Measurements from ENCODE around the gene HEG1.
A peak's percentile ranks its signal among the peaks of the same experiment; 100 is the strongest.

Gene HEG1

DNA sequence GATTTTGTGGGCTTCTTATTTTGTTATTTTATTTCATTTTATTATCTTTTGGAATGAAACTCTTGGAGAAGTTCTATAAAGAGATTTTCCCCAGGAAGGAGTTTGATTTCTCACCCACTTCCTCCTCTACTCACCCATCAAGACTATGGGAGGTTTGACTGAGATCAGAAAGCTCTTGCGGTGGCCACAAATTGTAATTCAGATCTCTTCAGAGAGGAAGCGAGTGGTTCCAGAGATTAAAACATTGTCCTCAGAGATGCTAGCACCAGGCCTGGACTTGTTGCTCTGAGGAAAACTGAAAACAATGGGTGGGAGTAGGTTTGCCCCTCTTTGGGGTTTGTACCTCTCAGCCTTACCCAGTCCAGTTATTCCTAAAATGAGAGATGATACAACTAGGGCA is 113.2 kb downstream of the HEG1 start:
- no peak for DNase-seq (ENCODE audit: low spot score)

DNA sequence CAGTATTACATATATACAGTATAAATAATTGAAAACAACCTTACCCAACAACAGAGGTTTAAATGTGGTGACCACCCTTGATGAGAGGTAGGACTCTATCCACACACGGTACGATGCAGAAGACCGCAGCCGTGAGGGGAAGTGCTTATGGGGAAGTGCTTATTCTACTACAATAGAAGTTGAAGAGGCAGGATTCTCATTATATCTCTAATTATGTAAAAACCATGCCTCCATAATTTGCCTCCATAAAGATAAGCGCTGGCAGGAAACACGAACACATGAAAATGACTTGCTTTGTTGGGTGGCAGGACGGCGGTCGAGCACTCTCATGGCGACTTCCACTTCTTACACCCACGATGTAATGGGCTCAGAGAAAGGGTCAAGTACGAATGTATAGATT is 114.0 kb downstream of the HEG1 start:
- no peak for DNase-seq (ENCODE audit: low spot score)

- DNase-seq (ENCODE audit: low spot score) = no peak
Observed at GRCh38 chr3:124939661-124940060, 116.1 kb downstream of the HEG1 start.

DNA sequence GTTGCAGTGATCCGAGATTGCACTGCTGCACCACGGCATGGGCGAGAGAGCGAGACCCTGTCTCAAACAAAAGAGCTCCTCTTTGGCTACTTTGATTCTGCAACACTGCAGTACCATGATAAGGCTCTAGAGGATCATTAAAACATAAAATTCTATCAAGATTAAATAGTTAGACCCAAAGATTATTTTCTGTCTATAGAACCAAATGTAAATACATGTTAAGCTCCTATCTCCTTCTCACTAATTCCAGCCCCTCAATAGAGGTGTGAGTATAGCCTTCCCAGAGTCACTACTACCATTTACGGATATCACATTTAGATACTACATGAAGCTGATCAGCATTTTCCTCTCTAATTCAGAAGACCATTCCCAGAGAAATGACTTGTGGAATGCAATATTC is 116.9 kb downstream of the HEG1 start:
- DNase-seq (ENCODE audit: low spot score) = no peak

GRCh38 chr3:124937049-124937448 is 118.7 kb downstream of the HEG1 start:
- DNase-seq (ENCODE audit: low spot score) = no peak

DNA sequence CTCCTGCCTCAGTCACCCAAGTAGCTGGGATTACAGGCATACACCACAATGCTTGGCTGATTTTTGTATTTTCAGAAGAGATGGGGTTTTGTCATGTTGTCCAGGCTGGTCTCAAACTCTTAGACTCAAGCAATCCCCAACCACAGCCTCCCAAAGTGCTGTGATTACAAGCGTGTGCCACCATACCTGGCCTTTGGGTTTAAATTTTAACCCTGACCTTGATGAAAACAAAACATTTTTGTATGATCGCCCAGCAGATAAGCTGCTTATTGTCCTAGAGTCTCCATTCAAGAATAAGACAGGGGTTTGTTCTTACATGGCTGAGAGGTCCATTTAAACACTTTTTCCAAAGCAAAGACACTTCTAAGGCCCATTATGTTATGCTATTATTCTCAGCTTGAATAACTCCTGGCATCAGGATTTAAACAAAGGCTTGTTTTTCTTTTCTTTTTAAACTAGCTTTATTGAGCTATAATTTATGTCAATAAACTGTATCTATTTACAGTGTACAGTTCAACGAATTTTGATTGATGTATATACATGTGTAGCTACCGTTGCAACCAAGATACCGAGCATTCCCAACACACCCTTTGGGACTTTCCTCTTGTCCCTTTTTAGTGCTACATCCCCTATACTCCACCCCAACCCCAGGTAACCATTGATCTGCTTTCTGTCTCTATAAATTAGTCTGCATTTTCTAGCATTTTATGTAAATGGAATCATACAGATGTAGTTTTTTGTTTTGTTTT is 119.8 kb downstream of the HEG1 start:
- DNase-seq (ENCODE audit: low spot score) = no peak

DNA sequence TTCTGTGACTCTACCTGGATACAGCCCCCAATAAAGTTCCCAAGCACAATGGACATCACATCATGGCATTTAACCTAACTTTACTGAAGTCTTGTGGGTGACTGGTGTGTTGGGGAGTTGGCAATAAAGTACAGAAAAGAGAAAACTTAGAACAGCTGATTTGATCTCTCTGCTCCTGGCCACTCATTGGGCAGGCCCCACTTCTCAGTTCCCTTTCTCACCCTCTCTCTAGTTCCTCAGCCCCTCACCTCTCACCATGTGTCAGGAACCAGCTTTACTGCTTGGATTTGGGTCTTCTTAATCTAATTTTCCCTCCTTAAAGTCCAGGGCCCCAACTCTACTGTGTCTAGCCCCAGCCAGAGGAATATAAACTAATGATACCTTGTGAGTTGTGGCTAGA is 120.5 kb downstream of the HEG1 start:
- DNase-seq (ENCODE audit: low spot score) = no peak

DNA sequence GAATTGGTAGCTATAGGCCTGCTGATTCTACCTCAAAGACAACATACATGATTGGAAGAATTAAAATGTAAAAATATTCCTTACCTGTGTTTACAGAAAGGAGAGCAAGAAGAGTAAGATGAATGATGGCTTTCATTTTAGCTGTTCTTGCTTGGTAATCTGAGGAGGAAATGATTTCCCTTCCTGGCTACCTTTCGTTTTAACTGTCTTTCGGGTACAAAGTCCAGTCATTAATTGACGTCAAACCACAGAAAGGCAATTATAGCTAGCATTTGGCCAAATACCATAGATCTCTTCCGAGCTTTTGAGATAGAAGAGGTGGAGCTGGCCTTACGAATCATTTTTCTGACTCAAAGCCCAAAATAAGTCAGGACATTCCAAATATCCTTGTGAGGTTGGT is 121.2 kb downstream of the HEG1 start, which contains the start of gene MUC13:
Gene MUC13, minus strand, starts transcription at position 175 of the 400 bp plus-strand sequence. Its CDS starts 39 bp downstream, at position 136.
- DNase-seq (ENCODE audit: low spot score) = no peak

- peak; percentile 57 for DNase-seq (ENCODE audit: low spot score)
Observed at GRCh38 chr3:124928333-124929202, 127.2 kb downstream of the HEG1 start.

GRCh38 chr3:124927574-124928045 is 128.2 kb downstream of the HEG1 start:
- DNase-seq (ENCODE audit: low spot score) = no peak

GRCh38 chr3:124926426-124927101 is 129.2 kb downstream of the HEG1 start:
- no peak for DNase-seq (ENCODE audit: low spot score)

GRCh38 chr3:124924741-124925140 is 131.1 kb downstream of the HEG1 start:
- no peak for DNase-seq (ENCODE audit: low spot score)

- no peak for DNase-seq (ENCODE audit: low spot score)
Observed at GRCh38 chr3:124923833-124924232, 132.0 kb downstream of the HEG1 start.

DNA sequence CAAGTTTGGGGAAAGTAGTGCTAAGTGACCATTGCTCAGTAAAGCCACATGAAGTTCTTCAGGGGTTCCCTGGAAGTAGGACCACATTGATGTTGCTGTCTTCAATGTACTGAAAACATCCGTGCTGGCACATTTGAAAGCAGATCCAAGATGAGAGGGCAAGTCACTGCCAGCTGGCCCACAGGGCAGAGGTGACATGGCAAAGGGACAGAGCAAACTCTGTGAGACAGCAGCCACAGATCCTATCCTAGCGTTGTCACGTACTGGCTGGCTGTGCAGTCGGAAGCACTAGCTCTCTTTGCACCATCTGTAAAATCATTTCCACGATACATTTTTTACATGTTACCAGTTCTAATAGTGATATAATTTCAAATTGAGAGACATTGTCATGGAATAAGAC is 135.1 kb downstream of the HEG1 start:
- DNase-seq (ENCODE audit: low spot score) = no peak

GRCh38 chr3:124919756-124920155 is 136.0 kb downstream of the HEG1 start:
- DNase-seq (ENCODE audit: low spot score) = no peak

DNA sequence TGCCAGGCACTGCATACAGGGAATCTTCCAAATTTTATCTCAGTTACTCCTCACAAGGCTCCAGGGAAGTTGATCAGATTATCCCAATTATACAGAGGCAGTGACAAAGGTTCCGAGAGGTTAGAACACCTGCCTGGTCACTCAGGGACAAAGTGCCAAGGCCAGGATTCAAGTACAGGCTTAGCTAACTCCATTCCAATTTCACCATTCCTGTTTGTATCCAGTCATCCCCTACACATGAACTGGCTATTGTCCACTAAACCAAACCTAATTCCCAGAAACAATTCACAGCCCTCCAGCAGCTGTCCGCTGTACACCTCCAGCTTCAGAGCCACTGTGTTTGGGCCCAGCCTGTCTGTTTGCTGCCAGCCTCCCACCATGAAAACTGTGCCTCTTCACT is 137.3 kb downstream of the HEG1 start:
- no peak for DNase-seq (ENCODE audit: low spot score)

- DNase-seq (ENCODE audit: low spot score) = peak; percentile 26
Observed at GRCh38 chr3:124916837-124917409, 138.9 kb downstream of the HEG1 start.

Measured in iPS-NIHi11 (cell line).